Body of pancreas (tissue), 4 donors: Measurements from ENCODE around the gene OR2A2.

Source experiments
- CTCF ChIP-seq, 7 experiments: fragments of 450-650 bp in 4 of 7; fragments of 200-600 bp in 3 of 7; sonication (generic) in 3 of 7; IDR thresholded peaks; one replicate each; pipeline ENCODE4 v1.5.1; 2016 to 2019; ENCODE audit warnings: antibody characterized with exemption in 7 of 7
- POLR2A ChIP-seq, 3 donors: fragments of 450-650 bp; IDR thresholded peaks; one replicate each; pipeline ENCODE4 v1.6.1; 2016; ENCODE audit warnings: antibody characterized with exemption in 3 of 3, mild to moderate bottlenecking in 2 of 3

GRCh38 chr7:144148224-144148827 lies 38.9 kb downstream of the OR2A2 start:
- TF ChIP-seq CTCF (IDR thresholded peaks at IDR 0.05) (no peak), POLR2A (IDR thresholded peaks at IDR 0.05) (no peak)
